Measurements from ENCODE around the gene LCT.
A peak's percentile ranks its signal among the peaks of the same experiment; 100 is the strongest.

The LCT gene

DNA sequence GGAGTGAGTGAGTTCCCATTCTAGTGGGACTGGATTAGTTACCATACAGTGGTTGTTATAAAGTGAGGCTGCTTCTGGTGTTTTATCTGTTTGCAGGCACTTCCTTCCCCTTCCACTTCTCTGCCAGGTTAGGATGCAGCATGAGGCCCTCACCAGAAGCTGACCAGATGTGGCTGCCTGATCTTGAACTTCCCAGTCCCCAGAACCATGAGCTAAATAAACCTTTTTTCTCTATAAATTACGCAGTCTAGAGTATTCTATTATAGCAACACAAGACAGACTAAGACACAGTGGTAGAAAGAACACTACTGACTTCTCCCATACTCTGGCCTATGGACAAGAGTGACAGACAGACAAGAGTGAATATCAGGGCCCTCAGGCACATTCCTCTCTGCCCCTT, 14.1 kb downstream of the LCT start:
- H3K4me3 ChIP-seq (replicated peaks; ENCODE audit: insufficient read depth, low read length): no peak overlapping the region
- DNase-seq (ENCODE audit: low read depth in 1 of 2, low spot score in 1 of 2): no peak
- H3K27ac ChIP-seq (replicated peaks): no peak overlapping the region
- H3K27me3 ChIP-seq (ENCODE audit: insufficient read depth, poor library complexity, severe bottlenecking): no peaks in the 10 kb centered on the region
- TF ChIP-seq GABPA (IDR thresholded peaks at IDR 0.05; ENCODE audit: low read depth) (no peak), CTCF (IDR thresholded peaks at IDR 0.05; ENCODE audit: insufficient read depth, low read length) (no peak), POLR2AphosphoS5 (IDR thresholded peaks at IDR 0.05; ENCODE audit: low read depth) (no peak), REST (IDR thresholded peaks at IDR 0.05; ENCODE audit: insufficient replicate concordance, low read depth) (no peak), SPI1 (IDR thresholded peaks at IDR 0.05; ENCODE audit: borderline replicate concordance, low read depth) (no peak)

GRCh38 chr2:135821190-135821589, 15.8 kb downstream of the LCT start:
- TF ChIP-seq SPI1 (IDR thresholded peaks at IDR 0.05; ENCODE audit: borderline replicate concordance, low read depth) (no peak), CTCF (IDR thresholded peaks at IDR 0.05; ENCODE audit: insufficient read depth, low read length) (no peak), REST (IDR thresholded peaks at IDR 0.05; ENCODE audit: insufficient replicate concordance, low read depth) (no peak), POLR2AphosphoS5 (IDR thresholded peaks at IDR 0.05; ENCODE audit: low read depth) (no peak), GABPA (IDR thresholded peaks at IDR 0.05; ENCODE audit: low read depth) (no peak)
- no peaks in the 10 kb centered on the region for H3K27me3 ChIP-seq (ENCODE audit: insufficient read depth, poor library complexity, severe bottlenecking)
- H3K27ac ChIP-seq (replicated peaks): no peak overlapping the region
- H3K4me3 ChIP-seq (replicated peaks; ENCODE audit: insufficient read depth, low read length): no peak overlapping the region
- no peak for DNase-seq (ENCODE audit: low read depth in 1 of 2, low spot score in 1 of 2)

DNA sequence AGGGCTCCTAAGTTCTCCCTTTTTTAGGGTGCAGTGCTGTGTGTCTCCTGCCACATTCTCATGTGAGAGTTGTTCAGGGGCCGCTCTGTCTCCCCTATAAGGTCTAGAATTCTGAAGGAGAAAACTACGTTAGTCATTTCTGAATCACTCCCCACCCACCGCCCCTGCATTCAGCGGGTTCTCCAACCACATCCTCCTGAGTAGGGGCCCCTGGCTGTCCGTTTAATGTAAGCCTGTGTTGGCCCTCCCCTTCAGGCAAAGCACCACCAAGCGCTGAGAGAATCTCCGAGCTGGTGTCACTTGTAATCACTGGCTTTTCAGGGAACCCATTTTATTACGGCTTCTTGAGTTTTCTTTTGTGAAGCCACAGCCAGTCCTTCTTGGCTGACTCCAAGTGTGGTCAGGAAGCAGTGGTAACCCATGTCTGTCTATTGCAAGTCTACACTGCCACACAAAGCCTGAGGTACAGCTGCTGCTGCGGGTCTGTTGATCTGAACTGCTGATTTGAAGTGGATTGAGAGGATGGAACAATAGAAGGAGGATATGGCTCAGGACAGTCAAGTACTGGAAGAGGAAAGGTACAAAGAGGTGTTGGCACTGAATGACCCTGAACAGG, 16.9 kb downstream of the LCT start:
- H3K27ac ChIP-seq (replicated peaks): no peak overlapping the region
- H3K27me3 ChIP-seq (ENCODE audit: insufficient read depth, poor library complexity, severe bottlenecking): no peaks in the 10 kb centered on the region
- peak in 1 of 2 experiments; percentile 14 for DNase-seq (ENCODE audit: low read depth in 1 of 2, low spot score in 1 of 2)
- TF ChIP-seq CTCF (IDR thresholded peaks at IDR 0.05; ENCODE audit: insufficient read depth, low read length): no peak
- TF ChIP-seq POLR2AphosphoS5 (IDR thresholded peaks at IDR 0.05; ENCODE audit: low read depth): no peak
- TF ChIP-seq REST (IDR thresholded peaks at IDR 0.05; ENCODE audit: insufficient replicate concordance, low read depth): no peak
- TF ChIP-seq GABPA (IDR thresholded peaks at IDR 0.05; ENCODE audit: low read depth): no peak
- no peak for TF ChIP-seq SPI1 (IDR thresholded peaks at IDR 0.05; ENCODE audit: borderline replicate concordance, low read depth)
- no peak overlapping the region for H3K4me3 ChIP-seq (replicated peaks; ENCODE audit: insufficient read depth, low read length)
